Measurements from ENCODE around the gene PLCB1.

PLCB1 gene

DNA sequence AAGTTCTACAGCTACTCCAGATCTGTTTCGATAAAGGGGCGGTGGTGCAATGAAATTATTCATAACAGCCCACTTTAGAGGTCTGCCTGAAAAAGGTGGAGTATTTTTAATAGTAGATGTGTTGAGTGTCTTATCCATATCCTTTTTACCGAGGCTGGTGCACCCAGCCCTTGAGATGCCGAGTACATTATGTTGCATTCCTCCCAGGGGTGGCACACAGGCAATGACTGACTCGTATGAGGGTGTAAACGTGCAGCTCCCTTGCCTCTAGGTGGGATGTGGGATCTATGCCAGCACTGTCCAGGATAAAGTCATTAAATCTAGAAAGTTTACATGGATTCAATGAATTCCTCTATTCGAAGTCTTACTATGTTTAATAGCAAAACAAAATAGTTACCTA lies 355.6 kb downstream of the PLCB1 start:
- Histone ChIP-seq H3K4me1 (ENCODE audit: control insufficient read depth, low read length) (no peaks in the 10 kb centered on the region), H3K4me3 (ENCODE audit: low read length) (no peak overlapping the region), H3K36me3 (ENCODE audit: control insufficient read depth, low read length) (no peaks in the 10 kb centered on the region), H3K27me3 (ENCODE audit: control insufficient read depth, low read length) (no peaks in the 10 kb centered on the region), H3K27ac (ENCODE audit: low read depth, low read length) (no peak overlapping the region), H4K20me1 (ENCODE audit: control insufficient read depth, insufficient read depth, low read depth, low read length) (no peaks in the 10 kb centered on the region), H3K4me2 (ENCODE audit: low read length) (no peak overlapping the region), H3K9me3 (ENCODE audit: control insufficient read depth, insufficient read depth, low read length) (no peaks in the 10 kb centered on the region), H3F3A (ENCODE audit: control insufficient read depth, insufficient read depth) (no peaks in the 10 kb centered on the region), H3K79me2 (ENCODE audit: control insufficient read depth, low read length) (no peaks in the 10 kb centered on the region), H3K9me2 (replicated peaks; ENCODE audit: control insufficient read depth, low read length) (no peaks in the 10 kb centered on the region)
- no peak for TF ChIP-seq EZH2phosphoT487 (IDR thresholded peaks at IDR 0.05; ENCODE audit: borderline replicate concordance, low read length)
- TF ChIP-seq, protein P1, sequence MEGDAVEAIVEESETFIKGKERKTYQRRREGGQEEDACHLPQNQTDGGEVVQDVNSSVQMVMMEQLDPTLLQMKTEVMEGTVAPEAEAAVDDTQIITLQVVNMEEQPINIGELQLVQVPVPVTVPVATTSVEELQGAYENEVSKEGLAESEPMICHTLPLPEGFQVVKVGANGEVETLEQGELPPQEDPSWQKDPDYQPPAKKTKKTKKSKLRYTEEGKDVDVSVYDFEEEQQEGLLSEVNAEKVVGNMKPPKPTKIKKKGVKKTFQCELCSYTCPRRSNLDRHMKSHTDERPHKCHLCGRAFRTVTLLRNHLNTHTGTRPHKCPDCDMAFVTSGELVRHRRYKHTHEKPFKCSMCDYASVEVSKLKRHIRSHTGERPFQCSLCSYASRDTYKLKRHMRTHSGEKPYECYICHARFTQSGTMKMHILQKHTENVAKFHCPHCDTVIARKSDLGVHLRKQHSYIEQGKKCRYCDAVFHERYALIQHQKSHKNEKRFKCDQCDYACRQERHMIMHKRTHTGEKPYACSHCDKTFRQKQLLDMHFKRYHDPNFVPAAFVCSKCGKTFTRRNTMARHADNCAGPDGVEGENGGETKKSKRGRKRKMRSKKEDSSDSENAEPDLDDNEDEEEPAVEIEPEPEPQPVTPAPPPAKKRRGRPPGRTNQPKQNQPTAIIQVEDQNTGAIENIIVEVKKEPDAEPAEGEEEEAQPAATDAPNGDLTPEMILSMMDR (IDR thresholded peaks at IDR 0.05; ENCODE audit: low read depth, low read length, poor library complexity, severe bottlenecking): no peak

DNA sequence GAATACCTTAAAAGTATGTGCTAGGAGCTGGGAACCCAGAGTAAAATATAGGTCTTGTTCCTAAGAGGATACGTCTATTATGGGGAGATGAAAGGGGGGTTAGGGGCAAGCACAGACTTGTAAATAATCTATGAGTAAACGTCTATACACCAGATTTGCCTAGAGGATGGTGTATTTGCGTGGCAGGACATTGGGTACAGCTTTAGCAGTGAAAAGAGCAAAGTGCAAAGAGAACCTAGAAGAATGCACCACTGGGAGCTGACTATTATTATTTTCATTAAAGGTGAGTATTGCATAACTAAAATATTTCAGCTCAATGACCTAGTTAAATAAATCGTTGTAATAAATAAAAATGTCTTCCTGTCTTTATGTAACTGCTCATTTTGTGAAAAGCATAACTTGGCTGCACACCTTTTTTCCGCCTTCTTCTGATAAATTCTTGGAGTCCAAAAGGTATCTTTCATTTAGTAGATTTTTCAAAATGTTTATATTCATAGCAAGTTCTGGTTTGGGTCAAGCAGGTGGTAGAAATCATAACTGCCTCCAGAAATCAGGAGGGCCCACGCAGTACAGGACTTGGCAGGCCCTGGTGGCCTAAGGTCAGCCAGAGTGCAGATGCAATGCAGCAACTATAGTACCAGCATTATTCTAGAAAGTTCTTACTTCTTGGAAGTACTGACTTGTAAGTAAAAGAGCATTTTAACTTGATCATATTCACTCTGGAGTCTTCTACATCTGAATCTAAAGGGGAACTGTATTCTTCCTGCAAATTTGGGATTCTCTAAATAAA lies 357.2 kb downstream of the PLCB1 start:
- Histone ChIP-seq H3K27ac (ENCODE audit: low read depth, low read length) (no peak overlapping the region), H3K4me3 (ENCODE audit: low read length) (no peak overlapping the region), H3K4me2 (ENCODE audit: low read length) (no peak overlapping the region), H3K4me1 (ENCODE audit: control insufficient read depth, low read length) (no peaks in the 10 kb centered on the region), H3K36me3 (ENCODE audit: control insufficient read depth, low read length) (no peaks in the 10 kb centered on the region), H3K9me2 (replicated peaks; ENCODE audit: control insufficient read depth, low read length) (no peaks in the 10 kb centered on the region), H3K27me3 (ENCODE audit: control insufficient read depth, low read length) (no peaks in the 10 kb centered on the region), H3K9me3 (ENCODE audit: control insufficient read depth, insufficient read depth, low read length) (no peaks in the 10 kb centered on the region), H3F3A (ENCODE audit: control insufficient read depth, insufficient read depth) (no peaks in the 10 kb centered on the region), H3K79me2 (ENCODE audit: control insufficient read depth, low read length) (no peaks in the 10 kb centered on the region), H4K20me1 (ENCODE audit: control insufficient read depth, insufficient read depth, low read depth, low read length) (no peaks in the 10 kb centered on the region)
- TF ChIP-seq, protein P1 (IDR thresholded peaks at IDR 0.05; ENCODE audit: low read depth, low read length, poor library complexity, severe bottlenecking): no peak
- TF ChIP-seq EZH2phosphoT487 (IDR thresholded peaks at IDR 0.05; ENCODE audit: borderline replicate concordance, low read length): no peak

DNA sequence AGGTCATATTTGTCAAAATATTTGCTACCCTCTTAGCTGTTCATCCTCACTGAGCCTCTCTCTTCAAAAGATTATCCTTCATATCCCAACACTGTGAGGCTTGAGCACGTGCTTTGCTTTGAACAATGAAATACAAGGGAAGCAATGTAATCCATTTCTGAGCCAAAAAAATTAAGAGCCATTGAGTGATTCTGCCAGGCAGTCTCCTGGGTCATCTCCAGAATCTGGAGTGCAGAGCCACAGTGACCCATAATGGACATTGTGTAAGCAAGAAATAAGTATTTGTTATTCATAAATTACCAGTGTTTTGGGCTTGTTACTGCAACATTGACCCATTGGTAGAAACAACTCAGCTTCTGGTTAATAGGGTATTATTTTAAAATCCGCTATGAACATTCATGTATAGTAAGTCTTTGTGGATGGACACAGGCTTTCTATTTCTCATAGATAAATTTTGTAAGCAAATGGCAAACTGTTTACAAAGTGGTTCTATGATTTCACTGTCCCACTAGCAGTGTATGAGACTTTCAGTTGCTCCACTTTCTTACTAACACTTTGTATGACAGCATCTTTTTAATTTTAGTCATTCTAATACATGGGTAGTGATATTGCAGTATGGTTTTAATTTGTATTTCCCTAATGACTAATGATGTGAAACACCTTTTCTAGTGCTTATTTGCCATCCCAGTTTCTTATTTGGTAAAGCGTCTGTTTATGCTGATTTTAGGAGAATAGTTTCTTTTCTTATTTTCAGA lies 358.2 kb downstream of the PLCB1 start:
- Histone ChIP-seq H3K9me3 (ENCODE audit: control insufficient read depth, insufficient read depth, low read length) (no peaks in the 10 kb centered on the region), H3F3A (ENCODE audit: control insufficient read depth, insufficient read depth) (no peaks in the 10 kb centered on the region), H3K27ac (ENCODE audit: low read depth, low read length) (no peak overlapping the region), H3K4me2 (ENCODE audit: low read length) (no peak overlapping the region), H3K79me2 (ENCODE audit: control insufficient read depth, low read length) (no peaks in the 10 kb centered on the region), H3K4me1 (ENCODE audit: control insufficient read depth, low read length) (no peaks in the 10 kb centered on the region), H3K27me3 (ENCODE audit: control insufficient read depth, low read length) (no peaks in the 10 kb centered on the region), H3K36me3 (ENCODE audit: control insufficient read depth, low read length) (no peaks in the 10 kb centered on the region), H3K4me3 (ENCODE audit: low read length) (no peak overlapping the region), H4K20me1 (ENCODE audit: control insufficient read depth, insufficient read depth, low read depth, low read length) (no peaks in the 10 kb centered on the region), H3K9me2 (replicated peaks; ENCODE audit: control insufficient read depth, low read length) (no peaks in the 10 kb centered on the region)
- TF ChIP-seq EZH2phosphoT487 (IDR thresholded peaks at IDR 0.05; ENCODE audit: borderline replicate concordance, low read length): no peak
- TF ChIP-seq, protein P1 (IDR thresholded peaks at IDR 0.05; ENCODE audit: low read depth, low read length, poor library complexity, severe bottlenecking): no peak
